HUES64 (cell line): ENCODE results near the gene OPALIN.

Experiments
- H3K27ac ChIP-seq: 2 replicates; pipeline ENCODE4 v1.7.0; 2013; ENCODE audit warnings: low read depth, low read length, inconsistent platforms
- H3K27me3 ChIP-seq: 2 replicates; pipeline ENCODE4 v1.6.1; 2013; ENCODE audit warnings: mild to moderate bottlenecking, low read length; ENCODE audit not compliant: insufficient read depth
- H3K36me3 ChIP-seq: 2 replicates; pipeline ENCODE4 v1.6.1; 2013; ENCODE audit warnings: mild to moderate bottlenecking, low read length; ENCODE audit not compliant: insufficient read depth
- H3K4me1 ChIP-seq: 2 replicates; pipeline ENCODE4 v1.6.1; 2013; ENCODE audit warnings: mild to moderate bottlenecking, low read length, moderate library complexity; ENCODE audit not compliant: insufficient read depth
- H3K4me3 ChIP-seq: 2 replicates; pipeline ENCODE4 v1.5.1; 2013; ENCODE audit warnings: mild to moderate bottlenecking, low read length, moderate library complexity
- H3K9ac ChIP-seq: 2 replicates; pipeline ENCODE4 v1.6.1; 2013; ENCODE audit warnings: mild to moderate bottlenecking, low read depth, low read length
- H3K9me3 ChIP-seq: 2 replicates; pipeline ENCODE4 v1.6.1; 2013; ENCODE audit warnings: low read depth, low read length; ENCODE audit not compliant: insufficient read depth
- WGBS: fragments of 150-250, 120-280 bp; methylation state at CpG from one replicate; pipeline ENCODE4 v1.1.7; 2013; ENCODE audit warnings: missing lambda C conversion rate; 5-methylcytosine and 5-hydroxymethylcytosine counted together

The OPALIN gene

DNA sequence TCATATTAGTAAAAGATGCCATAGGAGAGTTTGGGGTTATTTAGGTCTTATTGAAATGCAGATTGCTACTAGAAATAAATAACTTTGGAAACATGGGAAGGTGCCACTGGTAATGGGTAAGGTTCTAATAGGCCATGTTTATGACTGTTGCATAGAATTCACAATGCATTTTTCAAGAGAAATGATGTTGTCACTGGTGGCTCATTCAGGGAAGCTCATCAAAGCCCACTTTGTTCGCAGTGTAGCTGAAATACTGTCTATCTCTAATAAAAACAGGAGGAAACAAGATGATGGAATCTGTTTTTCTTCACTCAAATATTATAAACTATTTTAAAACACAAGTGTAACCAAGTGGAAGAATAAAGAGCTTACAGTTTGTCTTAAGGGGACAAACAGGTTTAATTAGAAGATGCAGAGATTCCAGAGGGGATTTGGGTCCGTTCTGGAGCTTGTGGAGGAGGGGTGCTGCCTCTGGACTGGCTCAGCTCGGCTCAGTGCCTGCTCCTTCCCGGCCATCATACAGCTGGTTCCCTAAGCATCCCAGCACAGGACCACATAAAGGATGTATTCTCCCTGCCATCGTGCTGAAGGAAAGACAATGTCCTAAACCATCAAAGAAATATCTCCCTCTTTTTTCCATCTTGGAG lies 20.4 kb downstream of the OPALIN start:
- no peaks in the 10 kb centered on the region for H3K9me3 ChIP-seq
- no peak overlapping the region for H3K27ac ChIP-seq
- no peaks in the 10 kb centered on the region for H3K36me3 ChIP-seq
- H3K27me3 ChIP-seq, result peaks cover 4% of the 10 kb centered on the region; the same call in 1 of the 2 replicates
- no peak overlapping the region for H3K4me3 ChIP-seq
- peaks cover 19% of the 10 kb centered on the region for H3K4me1 ChIP-seq
- no peak overlapping the region for H3K9ac ChIP-seq
- 54% methylated on average over 5 of the region's 5 CpGs for WGBS

DNA sequence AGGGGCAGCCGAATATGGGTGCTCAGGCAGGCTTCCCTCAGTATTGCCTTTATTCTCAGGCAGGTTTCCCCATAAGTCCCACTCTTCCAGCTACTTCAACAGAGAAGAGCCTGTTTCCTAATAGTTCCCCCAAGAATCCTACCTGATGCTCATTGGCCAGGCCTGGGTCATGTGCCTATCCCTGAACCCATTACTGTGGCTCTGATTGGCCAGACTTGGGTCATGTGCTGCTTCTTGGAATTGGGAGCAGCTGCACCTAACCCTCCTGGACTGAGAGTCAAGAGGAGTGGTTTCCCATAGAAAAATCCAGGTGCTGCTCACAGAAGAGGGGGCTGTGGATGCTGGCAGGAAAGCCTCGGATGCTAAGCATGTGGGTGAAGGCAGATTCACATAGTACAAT lies 21.7 kb downstream of the OPALIN start:
- WGBS, result 97% methylated on average over 2 of the region's 2 CpGs
- no peak overlapping the region for H3K4me3 ChIP-seq
- H3K4me1 ChIP-seq, result peaks cover 19% of the 10 kb centered on the region
- H3K9ac ChIP-seq, result no peak overlapping the region
- H3K27me3 ChIP-seq, result no peaks in the 10 kb centered on the region
- no peaks in the 10 kb centered on the region for H3K9me3 ChIP-seq
- no peak overlapping the region for H3K27ac ChIP-seq
- no peaks in the 10 kb centered on the region for H3K36me3 ChIP-seq

DNA sequence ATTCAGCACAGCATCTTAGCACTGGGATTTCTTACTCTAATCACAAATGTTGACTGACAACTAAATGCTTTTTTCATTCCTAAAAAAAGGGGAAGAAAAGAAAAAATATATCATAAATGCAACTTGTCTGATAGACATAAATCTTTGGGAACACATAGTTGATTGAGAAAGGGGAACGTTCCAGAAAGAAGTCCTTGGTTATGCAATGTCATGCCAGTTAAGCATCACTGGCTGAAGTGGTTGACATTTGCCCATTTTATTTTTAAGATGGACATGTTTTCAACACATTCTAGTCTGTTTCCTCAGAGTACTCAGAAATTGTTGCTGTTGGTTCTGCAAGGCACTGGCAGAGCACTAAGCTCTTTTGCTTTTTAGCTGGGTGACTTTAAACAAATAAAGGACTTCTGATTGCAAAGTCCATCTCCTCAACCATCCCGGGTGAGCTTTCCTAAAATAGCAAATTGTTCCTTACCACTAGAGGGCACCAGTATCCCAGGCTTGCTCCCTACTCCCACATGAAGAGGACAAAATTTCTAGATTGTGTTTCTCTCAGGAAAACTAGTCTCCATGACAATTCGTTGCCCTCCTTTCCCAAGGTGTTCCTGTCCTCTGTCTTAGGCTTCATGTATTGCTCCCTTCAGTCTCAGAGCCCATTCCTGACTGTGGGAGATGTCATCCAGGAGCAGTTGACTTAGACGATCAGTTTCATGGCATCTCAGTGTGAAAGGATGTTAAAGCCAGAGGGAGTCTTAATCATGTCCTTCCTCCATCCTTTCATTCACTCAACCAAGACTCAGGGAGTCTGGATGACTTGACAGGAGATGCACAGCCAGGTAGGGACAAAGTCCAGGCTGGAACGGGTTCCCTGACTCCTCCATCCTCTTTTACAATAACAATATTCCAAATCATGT lies 23.9 kb downstream of the OPALIN start:
- Histone ChIP-seq H3K27me3 (no peaks in the 10 kb centered on the region), H3K4me3 (no peak overlapping the region), H3K36me3 (no peaks in the 10 kb centered on the region), H3K9ac (no peak overlapping the region), H3K9me3 (no peaks in the 10 kb centered on the region), H3K4me1 (peaks cover under 1% of the 10 kb centered on the region; the same call in 1 of the 2 replicates), H3K27ac (no peak overlapping the region)
- 57% methylated on average over 5 of the region's 5 CpGs for WGBS

DNA sequence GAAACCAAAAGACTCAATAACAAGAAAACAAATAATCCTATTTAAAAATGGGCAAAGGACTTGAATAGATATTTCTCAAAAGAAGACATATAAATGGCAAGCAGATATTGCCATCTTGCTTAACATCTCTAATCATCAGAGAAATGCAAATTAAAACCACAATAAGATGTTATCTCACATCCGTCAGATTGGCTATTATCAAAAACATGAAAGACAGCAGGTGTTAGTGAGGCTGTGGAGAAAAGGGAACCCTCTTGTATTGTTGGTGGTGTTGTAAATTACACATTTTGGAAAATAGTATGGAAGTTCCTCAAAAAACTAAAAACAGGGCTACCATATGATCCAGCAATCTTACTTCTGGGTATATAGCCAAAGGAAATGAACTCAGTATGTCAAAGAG lies 25.7 kb downstream of the OPALIN start:
- 100% methylated on average over 1 of the region's 1 CpG for WGBS
- Histone ChIP-seq H3K36me3 (no peaks in the 10 kb centered on the region), H3K27me3 (no peaks in the 10 kb centered on the region), H3K4me3 (no peak overlapping the region), H3K4me1 (no peaks in the 10 kb centered on the region), H3K9me3 (no peaks in the 10 kb centered on the region), H3K9ac (no peak overlapping the region), H3K27ac (no peak overlapping the region)

DNA sequence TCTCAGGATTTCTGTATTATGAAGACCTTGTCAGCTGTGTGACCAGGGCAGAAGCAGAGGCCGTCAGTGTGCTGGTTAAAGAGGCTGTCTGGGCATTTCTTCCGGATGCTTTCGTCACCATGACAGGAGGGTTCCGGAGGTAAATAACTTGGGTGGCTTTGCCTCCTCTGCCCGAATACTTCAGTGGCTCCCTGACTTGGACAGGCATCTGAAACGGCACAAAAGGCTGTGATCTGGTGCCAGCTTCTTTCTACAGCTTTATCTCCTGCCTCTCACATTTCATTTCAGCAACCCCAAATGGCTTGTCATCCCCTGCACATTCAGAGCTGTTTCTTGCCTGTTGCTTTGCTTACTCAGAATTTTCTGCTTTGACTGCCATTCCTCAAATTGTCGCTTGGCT lies 31.3 kb downstream of the OPALIN start:
- Histone ChIP-seq H3K9ac (no peak overlapping the region), H3K36me3 (no peaks in the 10 kb centered on the region), H3K27ac (no peak overlapping the region), H3K4me3 (no peak overlapping the region), H3K4me1 (no peaks in the 10 kb centered on the region), H3K9me3 (no peaks in the 10 kb centered on the region), H3K27me3 (no peaks in the 10 kb centered on the region)
- WGBS, result 93% methylated on average over 7 of the region's 7 CpGs

DNA sequence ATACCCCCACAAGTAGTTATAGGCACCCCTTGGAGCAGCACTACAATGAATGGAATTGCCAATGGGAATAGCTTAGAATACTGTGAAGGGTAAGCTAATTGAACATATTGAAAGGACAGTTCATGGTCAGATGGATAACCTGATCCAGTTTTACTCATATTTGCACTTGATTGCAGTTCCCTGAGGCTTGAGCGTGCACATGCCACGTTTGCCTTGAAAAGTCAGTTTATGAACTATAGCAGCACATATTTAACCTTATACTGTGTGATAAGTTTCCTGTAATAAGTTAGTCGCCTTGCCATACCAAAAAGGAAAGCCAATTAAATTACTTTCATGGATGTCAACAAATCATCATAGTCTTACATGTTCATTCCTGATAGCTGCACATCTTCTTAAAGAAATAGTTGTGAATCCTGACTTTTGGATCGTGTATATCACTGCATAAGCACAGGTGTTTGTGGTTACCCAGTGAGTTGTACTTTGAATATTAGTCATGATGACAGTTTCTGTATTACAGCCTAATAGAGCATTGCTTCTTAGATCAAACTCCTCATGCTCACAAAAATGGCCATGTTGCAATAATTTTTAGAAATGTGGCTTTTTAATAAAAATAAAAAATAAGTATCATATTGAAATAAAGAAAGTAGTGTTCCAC lies 33.0 kb downstream of the OPALIN start:
- no peak overlapping the region for H3K9ac ChIP-seq
- H3K4me1 ChIP-seq, result no peaks in the 10 kb centered on the region
- no peaks in the 10 kb centered on the region for H3K9me3 ChIP-seq
- no peak overlapping the region for H3K4me3 ChIP-seq
- H3K36me3 ChIP-seq, result no peaks in the 10 kb centered on the region
- no peak overlapping the region for H3K27ac ChIP-seq
- 90% methylated on average over 4 of the region's 4 CpGs for WGBS
- H3K27me3 ChIP-seq, result no peaks in the 10 kb centered on the region

DNA sequence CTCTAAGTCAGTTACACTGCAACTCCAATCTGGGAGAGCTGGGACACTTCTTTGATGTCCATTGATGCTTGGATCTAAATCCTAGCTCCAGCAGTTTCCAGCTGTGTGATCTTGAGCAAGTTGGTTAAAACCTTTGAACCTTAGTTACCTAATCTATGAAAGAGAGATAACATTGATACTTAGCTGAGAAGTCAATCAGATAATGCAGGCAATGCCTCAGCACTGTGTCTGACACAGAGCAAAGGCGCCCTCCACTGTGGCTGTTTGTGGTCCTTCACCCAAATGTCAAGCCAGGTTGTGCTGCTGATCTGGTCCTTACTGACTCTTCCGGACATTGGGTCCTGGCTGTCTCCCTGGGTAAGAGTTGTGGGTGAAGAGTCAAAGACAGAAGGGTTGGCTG lies 34.4 kb downstream of the OPALIN start:
- H3K4me1 ChIP-seq, result peaks cover 7% of the 10 kb centered on the region; the same call in 1 of the 2 replicates
- no peak overlapping the region for H3K9ac ChIP-seq
- 87% methylated on average over 2 of the region's 2 CpGs for WGBS
- no peak overlapping the region for H3K4me3 ChIP-seq
- H3K9me3 ChIP-seq, result no peaks in the 10 kb centered on the region
- H3K36me3 ChIP-seq, result no peaks in the 10 kb centered on the region
- no peak overlapping the region for H3K27ac ChIP-seq
- no peaks in the 10 kb centered on the region for H3K27me3 ChIP-seq

DNA sequence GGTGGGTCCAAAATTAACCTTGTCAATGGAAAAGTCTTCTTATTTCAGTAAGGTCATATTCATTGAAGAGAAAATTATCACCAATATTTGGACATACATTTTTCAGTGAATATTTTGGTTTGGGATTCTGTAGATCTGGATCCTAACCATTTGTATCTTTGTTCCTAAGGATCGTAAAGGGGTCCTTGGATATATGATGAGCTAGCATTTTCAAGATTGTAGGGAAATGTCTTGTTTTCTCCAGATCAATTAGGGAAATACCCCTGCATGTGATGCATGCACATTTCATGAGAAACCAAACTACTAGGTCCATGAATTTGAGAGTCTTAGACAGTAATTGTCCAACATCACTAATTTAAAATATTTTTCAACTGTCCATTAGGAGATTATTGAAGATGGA lies 36.5 kb downstream of the OPALIN start:
- Histone ChIP-seq H3K27ac (no peak overlapping the region), H3K4me1 (peaks cover 7% of the 10 kb centered on the region; the same call in 1 of the 2 replicates)

DNA sequence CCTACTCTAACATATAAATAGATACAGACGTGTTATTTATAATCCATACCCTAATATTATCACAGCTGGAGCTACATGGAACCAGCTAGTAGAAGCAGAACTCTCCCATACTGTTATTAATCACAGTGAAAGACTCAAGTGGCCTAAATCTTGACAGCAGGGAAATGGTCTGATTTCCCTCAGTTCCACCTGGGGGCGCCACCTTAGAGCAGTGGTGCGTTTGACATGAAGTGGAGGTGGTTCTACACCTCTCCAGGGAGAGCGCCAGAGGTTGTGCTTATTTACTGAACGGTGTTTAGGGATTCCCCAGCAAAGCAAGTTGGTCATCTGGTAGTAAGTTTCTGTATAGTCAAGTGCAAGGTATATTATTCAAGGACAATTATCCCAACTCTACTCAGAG lies 37.0 kb downstream of the OPALIN start:
- Histone ChIP-seq H3K4me1 (peaks cover 7% of the 10 kb centered on the region; the same call in 1 of the 2 replicates), H3K9me3 (no peaks in the 10 kb centered on the region), H3K27me3 (no peaks in the 10 kb centered on the region), H3K4me3 (no peak overlapping the region), H3K27ac (no peak overlapping the region), H3K9ac (no peak overlapping the region), H3K36me3 (no peaks in the 10 kb centered on the region)
- 86% methylated on average over 5 of the region's 5 CpGs for WGBS

More for the DNA sequence above, 36.5 kb downstream of the OPALIN start:
- no peaks in the 10 kb centered on the region for H3K36me3 ChIP-seq
- H3K4me3 ChIP-seq, result no peak overlapping the region
- H3K9me3 ChIP-seq, result no peaks in the 10 kb centered on the region
- 90% methylated on average over 1 of the region's 1 CpG for WGBS
- no peaks in the 10 kb centered on the region for H3K27me3 ChIP-seq
- H3K9ac ChIP-seq, result no peak overlapping the region

DNA sequence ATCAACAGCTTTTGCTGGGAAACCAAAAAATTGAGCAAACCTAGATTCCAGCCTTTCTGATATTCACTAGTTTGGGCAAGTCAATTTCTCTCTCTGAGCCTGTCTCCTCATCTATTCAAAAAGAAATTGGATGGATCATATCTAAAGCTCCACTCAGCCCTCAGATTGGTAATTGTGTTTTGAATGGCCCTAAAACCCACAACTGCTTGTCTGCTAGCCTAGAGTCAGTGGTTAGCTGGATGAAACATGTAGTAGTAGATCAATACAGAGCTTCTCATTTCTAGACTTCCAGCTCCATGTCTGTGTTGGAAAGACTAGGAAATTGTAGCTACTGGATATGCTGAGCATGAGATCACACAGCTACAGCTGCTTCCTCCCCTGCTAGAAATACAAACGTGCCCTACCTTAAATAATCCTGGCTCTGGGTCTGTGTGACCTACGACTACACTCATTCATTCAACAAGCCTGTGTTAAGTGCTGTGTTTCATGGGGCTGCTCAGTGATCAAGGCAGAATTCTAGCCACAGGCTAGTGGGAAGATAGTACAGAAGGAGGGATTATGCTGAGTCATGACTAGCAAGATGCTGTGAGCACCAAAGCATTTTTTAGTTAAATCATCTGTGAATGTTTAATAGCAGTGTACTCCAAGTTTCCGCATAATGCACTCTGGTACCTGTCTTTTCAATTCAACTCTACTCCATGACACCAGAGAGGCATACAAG lies 38.9 kb downstream of the OPALIN start:
- peaks cover 7% of the 10 kb centered on the region; the same call in 1 of the 2 replicates for H3K4me1 ChIP-seq
- H3K27me3 ChIP-seq, result no peaks in the 10 kb centered on the region
- WGBS, result 75% methylated on average over 3 of the region's 3 CpGs
- H3K9ac ChIP-seq, result no peak overlapping the region
- H3K9me3 ChIP-seq, result no peaks in the 10 kb centered on the region
- H3K36me3 ChIP-seq, result no peaks in the 10 kb centered on the region
- no peak overlapping the region for H3K27ac ChIP-seq
- H3K4me3 ChIP-seq, result no peak overlapping the region
